DMS153 treated with DMSO at 0.1 percent for 48 hours (cell line): ENCODE results near the gene ZNF646.

Source experiments
- DNase-seq: peaks from one replicate; lab custom pipeline; 2025; ENCODE audit not compliant: unreplicated experiment; lab: John Stamatoyannopoulos, UW

The ZNF646 gene

DNA sequence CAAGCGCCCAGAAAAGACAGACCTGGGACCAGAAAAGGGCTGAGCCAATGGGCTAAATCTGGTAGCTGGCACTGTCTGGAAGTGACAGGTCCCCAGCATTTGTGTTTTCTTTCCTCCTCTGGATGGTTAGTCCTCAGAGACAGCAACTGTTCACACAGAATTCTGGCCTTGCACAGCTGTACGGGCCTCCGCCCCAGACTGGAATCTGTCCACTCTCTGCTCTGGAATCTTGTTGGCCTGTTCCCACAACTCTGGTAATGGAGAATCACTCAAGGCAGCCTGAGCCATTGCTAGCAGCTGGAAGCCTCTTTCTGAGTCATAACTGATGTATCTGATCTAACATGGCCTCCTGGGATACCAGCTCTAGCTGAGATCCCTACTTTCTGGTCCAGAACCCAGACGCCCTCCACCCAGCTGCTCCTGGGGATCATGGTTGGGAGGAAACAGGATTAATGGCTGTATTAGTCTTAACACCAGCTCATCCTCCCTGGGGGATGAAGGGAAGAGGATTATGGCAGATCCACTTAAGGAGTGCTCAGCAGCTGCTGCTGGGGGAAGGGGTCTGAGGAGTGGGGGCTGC, 9.2 kb upstream of the ZNF646 start:
- no peak for DNase-seq

DNA sequence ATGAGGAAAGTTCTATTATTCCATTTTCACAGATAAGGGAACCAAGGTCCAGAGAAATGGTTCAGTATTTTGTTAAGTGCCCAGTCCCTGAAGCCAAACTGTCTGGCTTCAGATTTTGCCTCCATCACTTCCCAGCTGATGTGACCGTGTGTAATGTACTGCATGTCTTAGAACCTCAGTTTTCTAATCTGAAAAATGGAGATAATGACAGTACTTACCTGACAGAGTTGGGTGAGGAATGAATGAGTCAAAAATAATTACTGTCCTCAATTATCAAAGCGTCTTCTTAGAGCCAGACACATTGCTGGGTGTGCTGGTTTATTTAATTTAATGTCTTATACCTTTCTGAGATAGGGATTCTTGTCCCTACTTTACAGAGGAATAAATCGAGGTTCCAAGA, 6.9 kb upstream of the ZNF646 start:
- DNase-seq, result no peak

DNA sequence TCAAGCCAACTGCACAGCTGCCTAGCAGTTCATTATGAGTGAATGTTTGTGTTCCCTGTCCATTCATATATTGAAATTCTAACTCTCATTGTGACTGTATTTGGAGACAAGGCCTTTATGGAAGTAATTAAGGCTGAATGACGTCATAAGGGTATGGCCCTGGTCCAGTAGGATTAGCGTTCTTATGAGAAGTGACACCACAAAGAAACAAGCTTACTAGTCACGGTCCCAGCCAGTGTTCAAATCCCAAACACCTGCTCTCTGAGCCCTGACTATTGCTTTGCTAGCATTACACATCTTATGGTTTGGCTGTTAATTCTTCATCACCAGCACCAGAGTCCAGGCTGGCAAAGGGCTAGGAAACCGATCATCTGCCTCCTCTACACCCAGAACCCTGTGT, 2.4 kb upstream of the ZNF646 start:
- DNase-seq, result no peak

DNA sequence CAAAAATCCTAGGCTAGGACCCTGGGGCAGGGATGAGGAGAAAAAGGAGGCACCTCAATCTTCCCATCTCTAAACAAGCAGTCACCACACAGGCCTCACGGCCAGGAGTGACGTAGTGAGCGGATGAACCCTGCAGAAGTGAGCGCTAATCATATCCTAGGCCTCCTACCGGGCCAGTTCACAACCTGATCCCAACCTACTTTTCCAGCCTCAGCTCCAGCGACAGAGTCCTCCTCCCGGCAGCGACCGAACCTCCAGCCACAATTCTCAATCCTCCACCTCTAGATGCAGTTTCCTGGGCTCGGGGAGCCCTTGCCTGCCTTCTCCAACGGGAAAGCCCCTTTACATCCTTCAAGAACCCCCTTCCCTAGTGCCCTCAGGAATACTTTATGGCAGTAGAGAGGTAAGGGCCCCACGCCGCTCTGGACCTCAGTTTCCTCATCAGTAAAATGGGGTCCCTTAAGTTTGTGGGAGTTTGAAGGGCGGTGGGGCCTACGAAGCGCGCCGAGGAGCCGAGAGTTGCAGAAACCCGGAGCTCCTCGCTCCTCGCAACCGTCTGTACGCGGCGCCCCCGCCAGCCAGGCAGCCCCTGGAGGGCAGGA, 1.6 kb upstream of the ZNF646 start:
- no peak for DNase-seq

DNA sequence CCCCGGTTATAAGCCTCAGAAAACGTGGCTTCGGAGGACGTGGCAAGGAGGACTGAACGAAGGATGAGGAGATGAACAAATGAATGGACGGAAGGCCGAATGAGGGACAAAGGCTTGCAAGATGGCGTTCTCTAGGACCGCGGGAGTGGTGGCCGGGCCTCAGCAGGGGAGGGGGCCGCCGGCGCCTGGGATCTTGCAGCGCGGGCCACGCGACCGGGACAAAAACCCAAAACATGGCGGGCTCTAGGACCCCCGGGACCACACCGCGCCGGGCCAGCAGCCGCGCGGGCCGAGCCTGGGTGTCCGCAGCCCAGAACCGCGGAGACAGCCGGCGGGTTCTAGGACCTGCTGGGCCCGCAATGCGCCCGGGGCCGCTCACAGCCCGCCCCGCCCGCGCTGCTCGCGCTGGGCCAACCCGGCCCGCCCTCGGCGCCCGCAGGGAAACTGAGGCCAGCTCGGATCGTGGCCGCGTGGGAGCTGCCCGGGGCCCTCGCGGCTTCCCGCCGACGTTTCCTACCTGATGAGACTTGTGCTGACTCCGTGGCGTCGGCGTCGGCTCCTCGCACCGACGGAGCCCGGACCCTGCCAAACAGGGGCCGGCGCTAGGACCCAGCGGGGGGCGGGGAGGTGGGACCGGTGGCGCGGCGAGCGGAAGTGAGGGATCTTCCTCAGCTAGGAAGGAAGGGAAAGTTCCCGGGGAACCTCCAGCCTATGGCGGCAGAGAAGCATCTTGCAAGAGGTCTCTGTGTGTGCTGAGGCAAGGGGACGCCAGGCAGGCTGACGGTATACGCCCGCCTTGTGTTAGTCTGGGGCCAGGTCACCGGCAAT, 866 bp upstream of the ZNF646 start:
- DNase-seq, result peak; percentile 63

DNA sequence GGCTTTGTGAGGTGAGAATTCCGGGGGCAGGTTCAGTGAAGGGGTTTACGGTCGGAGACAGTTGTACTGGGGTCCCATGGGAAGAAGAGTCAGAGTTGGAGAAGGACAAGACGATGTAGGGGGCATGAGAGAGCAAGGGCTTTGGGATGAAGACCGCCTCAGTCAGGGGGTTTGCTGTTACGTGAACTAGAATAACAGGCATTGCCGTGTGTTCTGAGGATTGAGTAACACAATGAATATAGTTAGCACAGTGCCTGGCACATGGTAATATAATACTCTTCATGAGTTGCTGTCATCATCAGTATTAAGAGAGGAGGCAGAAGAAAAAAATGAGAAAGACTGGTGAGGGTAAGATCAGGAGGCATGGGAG, 577 bp downstream of the ZNF646 start:
- no peak for DNase-seq

DNA sequence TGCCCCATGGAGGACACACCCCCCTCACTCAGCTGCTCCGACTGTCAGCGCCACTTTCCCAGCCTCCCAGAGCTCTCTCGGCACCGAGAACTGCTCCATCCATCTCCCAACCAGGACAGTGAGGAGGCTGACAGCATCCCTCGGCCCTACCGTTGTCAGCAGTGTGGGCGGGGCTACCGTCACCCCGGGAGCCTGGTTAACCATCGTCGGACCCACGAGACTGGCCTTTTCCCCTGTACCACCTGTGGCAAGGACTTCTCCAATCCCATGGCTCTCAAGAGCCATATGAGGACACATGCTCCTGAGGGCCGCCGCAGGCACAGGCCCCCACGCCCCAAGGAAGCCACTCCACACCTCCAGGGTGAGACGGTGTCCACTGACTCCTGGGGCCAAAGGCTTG, 2.1 kb downstream of the ZNF646 start:
- no peak for DNase-seq

DNA sequence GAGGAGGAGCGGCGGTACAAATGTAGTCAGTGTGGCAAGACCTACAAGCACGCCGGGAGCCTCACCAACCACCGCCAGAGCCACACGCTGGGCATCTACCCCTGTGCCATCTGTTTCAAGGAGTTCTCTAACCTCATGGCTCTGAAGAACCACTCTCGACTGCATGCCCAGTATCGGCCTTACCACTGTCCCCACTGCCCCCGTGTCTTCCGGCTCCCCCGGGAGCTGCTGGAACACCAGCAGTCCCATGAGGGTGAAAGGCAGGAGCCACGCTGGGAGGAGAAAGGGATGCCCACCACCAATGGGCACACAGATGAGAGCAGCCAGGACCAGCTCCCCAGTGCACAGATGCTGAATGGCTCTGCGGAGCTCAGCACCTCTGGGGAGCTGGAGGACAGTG, 2.8 kb downstream of the ZNF646 start:
- no peak for DNase-seq

DNA sequence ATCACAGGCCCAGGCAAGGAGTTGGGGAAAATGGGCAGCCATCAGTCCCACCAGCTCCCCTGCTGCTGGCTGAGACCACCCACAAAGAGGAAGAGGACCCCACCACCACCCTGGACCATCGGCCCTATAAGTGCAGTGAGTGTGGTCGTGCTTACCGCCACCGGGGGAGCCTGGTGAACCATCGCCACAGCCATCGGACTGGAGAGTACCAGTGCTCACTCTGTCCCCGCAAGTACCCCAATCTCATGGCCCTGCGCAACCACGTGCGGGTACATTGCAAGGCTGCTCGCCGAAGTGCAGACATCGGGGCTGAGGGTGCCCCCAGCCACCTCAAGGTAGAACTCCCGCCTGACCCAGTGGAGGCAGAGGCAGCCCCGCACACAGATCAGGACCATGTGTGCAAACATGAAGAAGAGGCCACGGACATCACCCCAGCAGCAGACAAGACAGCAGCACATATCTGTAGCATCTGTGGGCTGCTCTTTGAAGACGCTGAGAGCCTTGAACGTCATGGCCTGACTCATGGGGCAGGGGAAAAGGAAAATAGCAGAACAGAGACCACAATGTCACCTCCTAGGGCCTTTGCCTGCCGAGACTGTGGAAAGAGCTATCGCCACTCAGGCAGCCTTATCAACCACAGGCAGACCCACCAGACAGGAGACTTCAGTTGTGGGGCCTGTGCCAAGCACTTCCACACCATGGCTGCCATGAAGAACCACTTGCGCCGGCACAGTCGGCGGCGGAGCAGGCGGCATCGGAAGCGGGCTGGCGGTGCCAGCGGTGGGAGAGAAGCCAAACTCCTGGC, 3.6 kb downstream of the ZNF646 start:
- DNase-seq, result no peak

DNA sequence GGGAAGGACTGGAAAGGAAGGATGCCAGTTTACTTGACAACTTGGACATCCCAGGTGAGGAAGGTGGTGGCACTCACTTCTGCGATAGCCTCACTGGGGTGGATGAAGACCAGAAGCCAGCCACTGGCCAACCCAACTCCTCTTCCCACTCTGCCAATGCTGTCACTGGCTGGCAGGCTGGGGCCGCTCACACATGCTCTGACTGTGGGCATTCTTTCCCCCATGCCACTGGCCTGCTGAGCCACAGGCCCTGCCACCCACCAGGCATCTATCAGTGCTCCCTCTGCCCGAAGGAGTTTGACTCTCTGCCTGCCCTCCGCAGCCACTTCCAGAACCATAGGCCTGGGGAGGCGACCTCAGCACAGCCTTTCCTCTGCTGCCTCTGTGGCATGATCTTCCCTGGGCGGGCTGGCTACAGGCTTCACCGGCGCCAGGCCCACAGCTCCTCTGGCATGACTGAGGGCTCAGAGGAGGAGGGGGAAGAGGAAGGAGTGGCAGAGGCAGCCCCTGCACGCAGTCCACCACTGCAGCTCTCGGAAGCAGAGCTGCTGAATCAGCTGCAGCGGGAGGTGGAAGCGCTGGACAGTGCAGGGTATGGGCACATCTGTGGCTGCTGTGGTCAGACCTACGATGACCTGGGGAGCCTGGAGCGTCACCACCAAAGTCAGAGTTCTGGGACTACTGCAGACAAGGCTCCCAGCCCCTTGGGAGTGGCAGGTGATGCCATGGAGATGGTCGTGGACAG, 4.5 kb downstream of the ZNF646 start:
- no peak for DNase-seq

DNA sequence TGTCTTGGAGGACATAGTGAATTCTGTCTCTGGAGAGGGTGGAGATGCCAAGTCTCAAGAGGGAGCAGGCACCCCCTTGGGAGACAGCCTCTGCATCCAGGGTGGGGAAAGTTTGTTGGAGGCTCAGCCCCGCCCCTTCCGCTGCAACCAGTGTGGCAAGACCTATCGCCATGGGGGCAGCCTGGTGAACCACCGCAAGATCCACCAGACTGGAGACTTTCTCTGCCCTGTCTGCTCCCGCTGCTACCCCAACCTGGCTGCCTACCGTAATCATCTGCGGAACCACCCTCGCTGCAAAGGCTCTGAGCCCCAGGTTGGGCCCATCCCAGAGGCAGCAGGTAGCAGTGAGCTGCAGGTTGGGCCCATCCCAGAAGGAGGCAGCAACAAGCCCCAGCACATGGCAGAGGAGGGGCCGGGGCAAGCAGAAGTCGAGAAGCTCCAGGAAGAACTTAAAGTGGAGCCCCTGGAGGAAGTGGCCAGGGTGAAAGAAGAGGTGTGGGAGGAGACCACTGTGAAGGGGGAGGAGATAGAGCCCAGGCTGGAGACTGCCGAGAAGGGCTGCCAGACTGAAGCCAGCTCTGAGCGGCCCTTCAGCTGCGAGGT, 5.2 kb downstream of the ZNF646 start:
- DNase-seq, result no peak

DNA sequence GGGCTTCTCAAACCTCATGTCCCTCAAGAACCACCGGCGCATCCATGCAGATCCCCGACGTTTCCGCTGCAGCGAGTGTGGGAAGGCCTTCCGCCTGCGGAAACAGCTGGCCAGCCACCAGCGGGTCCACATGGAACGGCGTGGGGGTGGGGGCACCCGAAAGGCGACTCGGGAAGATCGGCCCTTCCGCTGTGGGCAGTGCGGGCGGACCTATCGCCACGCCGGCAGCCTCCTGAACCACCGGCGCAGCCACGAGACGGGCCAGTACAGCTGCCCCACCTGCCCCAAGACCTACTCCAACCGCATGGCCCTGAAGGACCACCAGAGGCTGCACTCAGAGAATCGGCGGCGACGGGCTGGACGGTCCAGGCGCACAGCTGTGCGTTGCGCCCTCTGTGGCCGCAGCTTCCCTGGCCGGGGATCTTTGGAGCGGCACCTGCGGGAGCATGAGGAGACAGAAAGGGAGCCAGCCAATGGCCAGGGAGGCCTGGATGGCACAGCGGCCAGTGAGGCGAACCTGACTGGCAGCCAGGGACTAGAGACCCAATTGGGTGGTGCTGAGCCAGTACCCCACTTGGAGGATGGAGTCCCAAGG, 5.9 kb downstream of the ZNF646 start:
- no peak for DNase-seq

DNA sequence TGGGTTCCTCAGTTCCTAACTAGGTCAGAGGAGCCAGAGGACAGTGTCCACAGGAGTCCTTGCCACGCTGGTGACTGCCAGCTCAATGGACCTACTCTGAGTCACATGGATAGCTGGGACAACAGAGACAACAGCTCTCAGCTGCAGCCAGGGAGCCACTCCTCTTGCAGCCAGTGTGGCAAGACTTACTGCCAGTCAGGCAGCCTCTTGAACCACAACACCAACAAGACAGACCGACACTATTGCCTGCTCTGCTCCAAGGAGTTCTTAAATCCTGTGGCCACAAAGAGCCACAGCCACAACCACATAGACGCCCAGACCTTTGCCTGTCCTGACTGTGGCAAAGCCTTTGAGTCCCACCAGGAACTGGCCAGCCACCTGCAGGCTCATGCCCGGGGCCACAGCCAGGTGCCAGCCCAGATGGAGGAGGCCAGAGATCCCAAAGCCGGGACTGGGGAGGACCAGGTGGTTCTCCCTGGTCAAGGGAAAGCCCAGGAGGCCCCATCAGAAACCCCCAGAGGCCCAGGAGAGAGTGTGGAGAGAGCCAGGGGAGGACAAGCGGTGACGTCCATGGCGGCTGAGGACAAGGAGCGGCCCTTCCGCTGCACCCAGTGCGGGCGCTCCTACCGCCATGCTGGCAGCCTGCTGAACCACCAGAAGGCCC, 6.7 kb downstream of the ZNF646 start:
- DNase-seq, result no peak

DNA sequence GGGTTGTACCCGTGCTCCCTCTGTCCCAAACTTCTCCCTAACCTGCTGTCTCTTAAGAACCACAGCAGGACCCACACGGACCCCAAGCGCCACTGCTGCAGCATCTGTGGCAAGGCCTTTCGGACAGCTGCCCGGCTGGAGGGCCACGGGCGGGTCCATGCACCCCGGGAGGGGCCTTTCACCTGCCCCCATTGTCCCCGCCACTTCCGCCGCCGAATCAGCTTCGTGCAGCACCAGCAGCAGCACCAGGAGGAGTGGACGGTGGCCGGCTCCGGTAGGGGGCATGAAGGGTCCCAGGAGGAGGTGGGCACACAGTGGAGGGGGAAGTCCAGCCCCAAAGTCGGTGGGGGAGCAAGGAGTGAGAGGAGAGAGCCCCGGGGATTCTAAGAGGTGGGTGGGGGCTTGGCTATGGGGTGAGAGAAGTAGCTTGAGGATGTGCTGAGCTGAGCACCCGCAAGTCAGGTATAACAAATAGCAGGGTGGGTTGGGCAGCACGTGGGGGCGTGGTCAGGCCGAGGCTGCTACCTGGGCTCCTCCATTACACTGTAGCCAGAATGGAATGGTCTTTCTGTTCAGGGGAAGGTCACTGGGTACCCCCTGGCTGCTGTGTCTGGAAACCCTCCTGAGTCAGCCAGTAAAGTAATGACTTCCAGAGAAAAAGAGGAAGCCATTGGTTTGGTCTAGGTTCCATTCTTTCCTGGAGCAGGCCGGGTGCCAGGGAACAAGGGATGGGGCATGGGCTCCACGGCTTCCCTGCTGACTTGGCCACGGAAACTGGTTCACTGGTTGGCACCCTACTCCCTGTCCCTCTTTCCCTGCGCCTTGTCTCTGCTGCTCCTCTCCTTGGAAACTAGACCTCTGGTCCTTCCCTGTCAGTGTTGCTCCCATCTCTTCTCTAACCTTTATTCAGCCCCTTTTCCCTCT, 7.5 kb downstream of the ZNF646 start:
- no peak for DNase-seq

DNA sequence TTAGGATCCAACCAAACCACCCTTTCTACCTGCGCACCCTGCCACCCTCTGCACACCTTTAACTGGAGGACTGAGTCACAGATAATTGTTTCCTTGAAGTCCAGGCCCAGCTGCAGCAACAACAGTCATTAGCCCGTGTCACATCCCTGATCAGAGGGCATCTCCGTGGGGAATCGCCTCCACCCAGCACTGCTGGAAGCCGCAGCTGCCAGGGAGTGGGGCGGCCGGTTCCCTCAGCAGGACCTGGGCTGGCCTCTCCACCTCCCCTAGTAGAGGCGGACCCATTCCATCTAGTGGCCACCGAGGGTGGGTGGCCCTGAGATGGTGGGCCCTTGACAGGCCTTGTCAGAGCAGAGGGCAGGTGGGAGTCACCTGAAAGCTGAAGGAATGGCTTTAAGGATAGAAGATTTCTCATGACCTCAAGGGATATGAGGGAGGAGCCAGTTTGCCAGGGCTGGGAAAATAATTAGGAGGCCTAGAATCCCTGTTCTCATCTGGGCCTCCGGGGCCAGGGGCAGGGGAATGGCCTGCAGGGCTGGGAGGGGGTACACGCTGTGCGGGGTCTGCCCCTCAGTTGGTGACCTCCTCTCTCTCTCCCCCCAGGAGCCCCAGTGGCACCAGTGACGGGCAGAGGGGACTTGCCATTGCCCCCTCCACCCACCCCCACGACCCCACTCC, 8.3 kb downstream of the ZNF646 start:
- DNase-seq, result no peak

DNA sequence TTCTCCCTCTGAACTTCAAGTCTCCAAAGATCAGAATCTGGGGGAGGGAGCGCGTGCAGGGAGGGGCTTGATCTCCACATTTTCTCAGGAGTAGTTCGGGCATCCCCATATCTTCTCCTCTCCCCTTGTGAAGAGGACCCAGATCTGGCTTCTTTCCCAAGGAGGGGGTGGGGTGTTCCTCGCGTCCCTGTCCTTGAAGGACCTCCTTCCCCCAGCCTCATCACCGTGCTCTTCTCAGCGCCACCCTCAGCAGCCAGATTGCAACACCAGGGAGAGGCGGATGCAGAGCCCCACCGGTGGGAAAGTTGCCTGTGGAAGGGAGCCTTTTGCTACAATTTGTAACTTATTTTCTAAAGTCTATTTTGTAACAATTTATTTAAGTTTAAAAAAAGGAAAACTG, 8.9 kb downstream of the ZNF646 start:
- no peak for DNase-seq

DNA sequence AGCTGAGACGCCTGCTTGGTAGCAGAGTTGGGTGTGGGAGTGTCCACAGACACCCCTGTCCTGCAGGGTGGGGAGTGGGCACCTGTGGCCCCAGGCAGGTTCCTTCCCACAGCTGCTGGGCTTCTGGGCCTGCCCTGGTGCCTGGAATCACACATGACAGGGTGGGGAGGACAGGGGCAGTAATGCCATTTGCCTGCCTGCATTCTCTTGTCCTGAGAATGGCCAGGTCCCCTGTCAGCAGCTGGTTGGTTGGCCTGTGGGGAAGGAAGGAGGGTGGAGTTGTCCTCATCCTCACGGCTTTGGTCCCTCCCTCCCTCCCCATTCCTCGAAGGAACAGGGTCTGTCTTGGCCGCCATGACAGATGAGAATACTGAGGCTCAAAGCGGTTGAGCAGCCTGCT, 9.3 kb downstream of the ZNF646 start:
- DNase-seq, result no peak

DNA sequence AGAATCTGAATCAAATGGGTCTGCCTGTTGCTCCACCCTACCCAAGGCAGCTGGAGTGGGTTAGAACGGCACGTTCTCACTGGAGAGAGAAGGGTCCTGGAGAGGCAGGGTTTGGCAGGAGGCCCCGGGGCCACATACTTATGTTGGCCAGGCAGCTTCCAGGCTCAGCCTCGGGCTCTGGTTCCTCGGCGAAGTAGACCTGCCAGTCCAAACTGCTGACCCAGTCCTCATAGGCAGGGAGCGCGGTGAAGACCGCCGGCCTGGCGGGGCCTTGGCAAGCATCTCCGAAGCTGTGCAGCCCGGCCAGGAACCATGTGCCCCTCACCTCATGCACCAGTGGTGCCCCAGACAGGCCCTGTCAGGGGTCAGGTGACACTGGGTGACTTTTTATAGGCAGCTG, 9.8 kb downstream of the ZNF646 start:
- DNase-seq, result no peak
